GM12872 (cell line): ENCODE results near the gene OR6N1.

Experiments
- CTCF ChIP-seq: IDR thresholded peaks from 3 replicates; pipeline ENCODE4 v1.5.1; 2011; ENCODE audit warnings: low read depth, mild to moderate bottlenecking, low read length, moderate library complexity; ENCODE audit not compliant: insufficient read depth

Gene OR6N1

GRCh38 chr1:158752155-158752712 lies 19.8 kb downstream of the OR6N1 start:
- TF ChIP-seq CTCF, result no peak

- no peak for TF ChIP-seq CTCF
Observed at GRCh38 chr1:158735848-158736247, 36.1 kb downstream of the OR6N1 start.

- TF ChIP-seq CTCF, result no peak
Observed at GRCh38 chr1:158732524-158732923, 39.5 kb downstream of the OR6N1 start.

GRCh38 chr1:158731707-158732106 lies 40.3 kb downstream of the OR6N1 start:
- no peak for TF ChIP-seq CTCF

- no peak for TF ChIP-seq CTCF
Observed at GRCh38 chr1:158730453-158730852, 41.5 kb downstream of the OR6N1 start.

GRCh38 chr1:158728510-158729225 lies 43.3 kb downstream of the OR6N1 start:
- TF ChIP-seq CTCF, result no peak

GRCh38 chr1:158724442-158724841 lies 47.6 kb downstream of the OR6N1 start:
- no peak for TF ChIP-seq CTCF
